GM19397 (cell line): ENCODE results near the gene MLXIPL.
"Not testable (repeated sequence)": the region's sequence is repeated elsewhere in the genome, so short reads cannot be mapped to it uniquely, and the experiment has no call there.

Experiments
- ATAC-seq: cut with Tn5 transposase; IDR thresholded peaks from one replicate; pipeline ENCODE4 v1.9.1; 2021; ENCODE audit warnings: mild to moderate bottlenecking, moderate library complexity; ENCODE audit not compliant: unreplicated experiment

The MLXIPL gene

GRCh38 chr7:73645643-73646174 is 21.4 kb upstream of the MLXIPL start:
- ATAC-seq: no peak

- ATAC-seq: no peak
Observed at GRCh38 chr7:73644688-73645286, 20.5 kb upstream of the MLXIPL start.

- no peak for ATAC-seq
Observed at GRCh38 chr7:73642834-73643233, 18.5 kb upstream of the MLXIPL start.

GRCh38 chr7:73638911-73639310 is 14.6 kb upstream of the MLXIPL start:
- ATAC-seq: no peak

- ATAC-seq: no peak
Observed at GRCh38 chr7:73635428-73636200, 11.3 kb upstream of the MLXIPL start.

- no peak for ATAC-seq
Observed at GRCh38 chr7:73633844-73634243, 9.5 kb upstream of the MLXIPL start.

GRCh38 chr7:73633323-73633722 is 9.0 kb upstream of the MLXIPL start:
- ATAC-seq: no peak

- no peak for ATAC-seq
Observed at GRCh38 chr7:73631558-73631957, 7.2 kb upstream of the MLXIPL start.

- no peak for ATAC-seq
Observed at GRCh38 chr7:73628504-73628903, 4.2 kb upstream of the MLXIPL start.

GRCh38 chr7:73626814-73627213 is 2.5 kb upstream of the MLXIPL start:
- no peak for ATAC-seq

GRCh38 chr7:73625276-73625675 is 954 bp upstream of the MLXIPL start:
- no peak for ATAC-seq

- ATAC-seq: no peak
Observed at GRCh38 chr7:73624669-73625001, 313 bp upstream of the MLXIPL start.

- ATAC-seq: no peak
Observed at GRCh38 chr7:73622909-73623797, 1.2 kb downstream of the MLXIPL start.

- ATAC-seq: no peak
Observed at GRCh38 chr7:73622527-73622908, 1.8 kb downstream of the MLXIPL start.

- ATAC-seq: no peak
Observed at GRCh38 chr7:73621168-73622063, 2.9 kb downstream of the MLXIPL start.

- not testable (repeated sequence) for ATAC-seq
Observed at GRCh38 chr7:73619394-73619793, 4.9 kb downstream of the MLXIPL start.

- no peak for ATAC-seq
Observed at GRCh38 chr7:73618538-73618937, 5.8 kb downstream of the MLXIPL start.

GRCh38 chr7:73617520-73617919 is 6.8 kb downstream of the MLXIPL start:
- ATAC-seq: not testable (repeated sequence)

GRCh38 chr7:73615886-73616285 is 8.4 kb downstream of the MLXIPL start:
- ATAC-seq: no peak

GRCh38 chr7:73614937-73615336 is 9.4 kb downstream of the MLXIPL start:
- ATAC-seq: not testable (repeated sequence)
